ENCODE results near the gene ZNF701.
"Not testable (repeated sequence)": the region's sequence is repeated elsewhere in the genome, so short reads cannot be mapped to it uniquely, and the experiment has no call there.

GRCh38 chr19:52558732-52559445 lies 11.2 kb upstream of the ZNF701 start:
- TF ChIP-seq SUZ12 (IDR thresholded peaks at IDR 0.05); L3MBTL2 (conservative IDR thresholded peaks at IDR 0.05): not testable (repeated sequence)

Measured in HEK293T (cell line).